GM21529 (cell line): ENCODE measurements around the gene PARP3.

Source experiments
- ATAC-seq: cut with Tn5 transposase; IDR thresholded peaks from one replicate; pipeline ENCODE4 v1.9.1; 2021; ENCODE audit not compliant: unreplicated experiment

The PARP3 gene

GRCh38 chr3:51947215-51947900 is 5.2 kb downstream of the PARP3 start:
- no peak for ATAC-seq

DNA sequence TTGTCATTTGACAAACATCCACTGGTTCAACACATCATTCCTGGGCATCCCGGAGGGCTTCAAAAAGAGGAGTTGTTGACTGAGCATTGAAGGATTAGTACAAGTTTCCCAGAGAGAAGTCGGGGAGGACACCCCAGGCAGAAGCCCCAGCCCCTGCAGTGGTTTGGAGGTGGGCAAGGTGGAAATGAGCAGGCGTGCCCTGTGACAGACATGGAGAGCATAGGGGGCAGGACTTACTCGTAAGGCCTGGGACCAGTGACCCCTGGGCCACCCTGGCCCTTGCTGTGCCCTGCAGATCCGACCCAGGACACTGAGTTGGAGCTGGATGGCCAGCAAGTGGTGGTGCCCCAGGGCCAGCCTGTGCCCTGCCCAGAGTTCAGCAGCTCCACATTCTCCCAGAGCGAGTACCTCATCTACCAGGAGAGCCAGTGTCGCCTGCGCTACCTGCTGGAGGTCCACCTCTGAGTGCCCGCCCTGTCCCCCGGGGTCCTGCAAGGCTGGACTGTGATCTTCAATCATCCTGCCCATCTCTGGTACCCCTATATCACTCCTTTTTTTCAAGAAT is 5.9 kb downstream of the PARP3 start:
- ATAC-seq, result no peak

DNA sequence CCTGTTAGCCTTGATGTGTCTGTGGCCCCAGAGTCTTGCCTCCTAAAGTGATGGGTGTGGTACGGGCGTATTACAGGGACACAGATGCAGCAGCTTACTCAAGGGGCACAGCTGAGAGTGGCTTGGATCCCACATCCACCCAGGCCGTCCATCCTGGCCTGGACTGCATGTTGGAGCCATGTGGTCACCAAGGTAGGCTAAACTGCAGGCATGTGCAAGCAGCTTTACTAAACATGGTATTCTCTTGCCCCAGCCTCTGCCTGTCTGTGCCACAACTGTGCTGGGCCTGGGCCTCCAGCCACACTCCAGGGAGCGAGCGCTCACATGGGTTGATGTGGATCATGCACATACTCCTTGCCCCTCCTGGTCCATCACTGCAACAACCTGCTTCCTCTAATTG is 7.0 kb downstream of the PARP3 start:
- no peak for ATAC-seq

GRCh38 chr3:51950899-51951298 is 8.7 kb downstream of the PARP3 start:
- ATAC-seq, result no peak

GRCh38 chr3:51953445-51953844 is 11.3 kb downstream of the PARP3 start:
- no peak for ATAC-seq

DNA sequence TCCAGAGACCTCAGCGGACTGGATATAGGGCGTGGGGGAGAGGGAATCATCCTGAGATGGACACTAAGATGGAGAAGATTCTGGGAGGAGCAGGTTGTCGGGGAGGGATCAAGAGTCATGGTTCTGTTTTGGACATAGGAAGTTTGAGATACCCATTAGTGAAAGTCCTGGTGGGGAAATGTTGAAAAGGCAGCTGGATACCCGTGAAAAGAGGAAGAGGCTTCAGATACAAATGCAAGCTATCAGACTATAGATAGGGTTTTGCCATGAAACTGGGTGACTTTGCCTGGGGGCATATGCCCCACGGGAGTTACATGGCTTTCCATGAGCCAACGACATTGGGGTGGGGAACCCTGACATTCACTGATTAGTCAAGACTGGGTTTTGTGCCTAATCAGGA is 11.9 kb downstream of the PARP3 start:
- no peak for ATAC-seq

DNA sequence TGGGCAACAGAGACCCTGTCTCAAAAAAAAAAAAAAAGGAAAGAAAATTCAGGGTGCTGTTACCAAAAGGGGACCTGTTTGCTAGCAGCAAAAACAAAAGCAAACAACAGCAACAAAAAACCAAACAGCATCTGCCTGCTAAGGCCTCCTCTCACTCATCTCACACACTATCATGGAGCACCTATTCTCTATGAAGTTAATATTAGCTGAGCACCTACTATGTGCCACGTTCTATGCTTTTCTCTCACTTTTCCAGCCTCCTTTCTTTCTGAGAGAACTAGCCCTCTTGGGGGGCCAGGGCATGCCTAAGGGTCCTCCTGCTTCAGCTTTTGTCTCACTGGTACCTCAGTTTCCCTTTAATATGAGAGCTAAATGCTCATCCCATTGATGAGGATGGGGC is 12.6 kb downstream of the PARP3 start:
- no peak for ATAC-seq

DNA sequence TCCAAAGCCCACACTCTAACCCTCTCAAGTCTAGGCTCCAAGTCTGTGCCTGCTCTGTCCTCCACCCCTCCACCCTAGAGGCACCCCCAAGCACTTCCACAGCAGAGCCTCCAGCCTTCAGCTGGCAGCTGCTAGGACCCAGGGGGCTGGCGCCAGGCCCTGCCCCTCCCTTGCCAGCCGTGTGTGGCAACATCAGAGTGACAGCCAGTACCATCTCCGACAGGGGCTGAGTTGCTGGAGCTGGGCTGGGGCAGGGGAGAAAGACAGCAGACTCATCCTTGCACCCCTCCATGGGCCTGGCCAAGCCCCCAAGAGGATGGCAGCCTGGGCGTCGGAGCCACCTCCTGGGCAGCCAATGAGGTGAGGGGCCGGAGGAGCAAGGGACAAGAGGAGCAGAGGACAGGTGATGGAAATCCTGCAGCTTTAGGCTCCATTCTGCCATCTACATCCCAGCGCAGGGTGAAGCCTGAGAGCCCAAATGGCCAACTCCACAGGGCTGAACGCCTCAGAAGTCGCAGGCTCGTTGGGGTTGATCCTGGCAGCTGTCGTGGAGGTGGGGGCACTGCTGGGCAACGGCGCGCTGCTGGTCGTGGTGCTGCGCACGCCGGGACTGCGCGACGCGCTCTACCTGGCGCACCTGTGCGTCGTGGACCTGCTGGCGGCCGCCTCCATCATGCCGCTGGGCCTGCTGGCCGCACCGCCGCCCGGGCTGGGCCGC is 13.2 kb downstream of the PARP3 start, which contains the start of gene GPR62:
Gene GPR62 (plus strand): TSS at position 207 of the 718 bp plus-strand sequence. CDS start 272 bp downstream, at position 479.
- ATAC-seq, result no peak

DNA sequence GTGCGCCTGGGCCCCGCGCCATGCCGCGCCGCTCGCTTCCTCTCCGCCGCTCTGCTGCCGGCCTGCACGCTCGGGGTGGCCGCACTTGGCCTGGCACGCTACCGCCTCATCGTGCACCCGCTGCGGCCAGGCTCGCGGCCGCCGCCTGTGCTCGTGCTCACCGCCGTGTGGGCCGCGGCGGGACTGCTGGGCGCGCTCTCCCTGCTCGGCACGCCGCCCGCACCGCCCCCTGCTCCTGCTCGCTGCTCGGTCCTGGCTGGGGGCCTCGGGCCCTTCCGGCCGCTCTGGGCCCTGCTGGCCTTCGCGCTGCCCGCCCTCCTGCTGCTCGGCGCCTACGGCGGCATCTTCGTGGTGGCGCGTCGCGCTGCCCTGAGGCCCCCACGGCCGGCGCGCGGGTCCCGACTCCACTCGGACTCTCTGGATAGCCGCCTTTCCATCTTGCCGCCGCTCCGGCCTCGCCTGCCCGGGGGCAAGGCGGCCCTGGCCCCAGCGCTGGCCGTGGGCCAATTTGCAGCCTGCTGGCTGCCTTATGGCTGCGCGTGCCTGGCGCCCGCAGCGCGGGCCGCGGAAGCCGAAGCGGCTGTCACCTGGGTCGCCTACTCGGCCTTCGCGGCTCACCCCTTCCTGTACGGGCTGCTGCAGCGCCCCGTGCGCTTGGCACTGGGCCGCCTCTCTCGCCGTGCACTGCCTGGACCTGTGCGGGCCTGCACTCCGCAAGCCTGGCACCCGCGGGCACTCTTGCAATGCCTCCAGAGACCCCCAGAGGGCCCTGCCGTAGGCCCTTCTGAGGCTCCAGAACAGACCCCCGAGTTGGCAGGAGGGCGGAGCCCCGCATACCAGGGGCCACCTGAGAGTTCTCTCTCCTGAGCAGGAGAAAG is 14.0 kb downstream of the PARP3 start:
- no peak for ATAC-seq

- ATAC-seq, result no peak
These were observed 15.5 kb downstream of the PARP3 start for GRCh38 chr3:51957520-51958205.

DNA sequence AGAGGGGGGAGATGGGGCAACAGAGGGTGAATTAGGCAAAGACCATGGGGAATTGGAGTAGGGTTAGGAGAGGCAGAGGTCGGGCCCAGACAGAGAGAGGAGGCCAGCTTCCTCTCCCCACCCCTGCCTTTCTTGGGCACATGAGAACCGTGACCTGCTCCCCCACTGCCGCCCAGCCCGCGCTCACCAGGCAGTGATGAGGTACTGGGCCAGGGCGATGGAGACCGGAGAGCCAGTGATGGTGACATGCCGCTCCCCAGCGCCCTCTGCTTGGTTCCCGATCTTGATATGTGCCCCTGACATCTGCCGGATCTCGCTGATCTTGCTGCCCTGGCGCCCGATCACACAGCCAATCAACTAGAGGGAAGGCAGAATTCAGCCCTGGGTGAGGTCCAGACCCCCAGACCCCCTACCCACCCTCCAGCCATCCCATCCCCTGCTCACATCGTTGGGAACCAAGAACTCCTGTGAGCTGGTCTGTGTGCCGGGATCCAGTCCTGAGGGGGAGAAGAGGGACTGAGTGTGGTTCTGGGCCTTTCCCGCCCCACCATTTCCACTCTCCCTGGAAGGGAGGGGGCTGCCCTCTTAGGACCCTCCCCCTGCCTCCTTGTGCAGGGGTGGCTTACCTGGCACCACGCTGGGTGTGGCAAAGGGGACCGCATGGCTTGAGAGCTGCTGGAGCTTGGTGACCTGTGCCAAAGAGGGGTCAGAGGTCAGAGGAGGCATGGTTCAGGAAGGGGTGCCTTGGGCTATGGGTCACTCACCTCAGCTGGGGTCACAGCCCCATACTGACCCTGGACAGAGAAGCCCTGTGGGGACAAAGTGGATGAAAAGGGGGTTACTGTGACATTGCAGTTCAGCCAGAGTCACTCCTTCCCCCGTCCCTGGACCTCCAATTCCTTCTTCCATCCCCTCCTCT is 16.7 kb downstream of the PARP3 start:
- no peak for ATAC-seq

- ATAC-seq, result no peak
These were observed 17.5 kb downstream of the PARP3 start for GRCh38 chr3:51959651-51960050.

- no peak for ATAC-seq
These were observed 18.2 kb downstream of the PARP3 start for GRCh38 chr3:51960386-51960785.

DNA sequence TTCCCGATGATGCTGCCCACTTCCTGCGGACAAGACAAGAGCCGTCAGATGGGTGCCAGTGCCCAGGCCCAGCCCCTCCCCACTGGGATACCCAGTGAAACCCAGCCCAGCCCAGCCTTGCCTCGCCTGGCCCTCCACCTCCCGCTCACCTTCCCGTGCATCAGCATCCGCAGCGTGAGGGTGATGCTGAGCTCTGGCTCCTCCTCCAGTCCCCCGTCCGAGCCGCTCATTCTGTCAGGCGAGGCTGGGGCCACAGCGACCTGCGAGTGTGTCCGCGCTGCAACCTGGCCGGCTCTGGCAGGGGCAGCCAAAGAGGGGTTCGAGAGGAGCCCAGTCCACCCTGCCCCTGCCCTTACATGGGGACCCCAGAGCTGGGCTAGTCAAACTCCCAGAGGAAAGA is 18.8 kb downstream of the PARP3 start:
- ATAC-seq, result no peak

GRCh38 chr3:51961602-51962569 is 19.7 kb downstream of the PARP3 start:
- ATAC-seq, result no peak

GRCh38 chr3:51962854-51963530 is 20.8 kb downstream of the PARP3 start:
- no peak for ATAC-seq

DNA sequence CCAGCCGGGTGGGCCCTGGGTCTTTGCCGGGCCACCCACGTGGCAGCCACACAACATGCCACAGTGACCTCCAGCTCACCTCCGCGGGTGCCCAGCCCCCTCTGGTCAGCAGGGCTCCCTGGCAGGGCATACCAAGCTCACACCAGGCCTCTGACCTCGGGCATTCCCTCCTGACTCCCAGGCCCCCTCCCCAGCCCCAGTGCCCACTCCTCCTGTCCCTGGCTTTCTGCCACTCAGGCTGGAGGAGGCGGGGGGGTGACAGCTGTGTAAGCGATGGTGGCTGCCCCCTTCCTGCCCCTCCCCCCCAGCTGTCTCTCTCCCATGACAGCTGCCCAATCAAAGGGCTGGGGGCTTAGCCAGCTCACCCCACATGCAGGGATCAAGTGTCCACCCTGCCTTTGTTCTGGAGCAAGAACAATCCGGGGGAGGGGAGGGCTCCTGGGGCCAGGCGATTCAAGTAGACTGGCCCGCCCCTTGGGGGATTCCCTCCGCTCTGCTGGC is 21.8 kb downstream of the PARP3 start:
- ATAC-seq, result no peak

DNA sequence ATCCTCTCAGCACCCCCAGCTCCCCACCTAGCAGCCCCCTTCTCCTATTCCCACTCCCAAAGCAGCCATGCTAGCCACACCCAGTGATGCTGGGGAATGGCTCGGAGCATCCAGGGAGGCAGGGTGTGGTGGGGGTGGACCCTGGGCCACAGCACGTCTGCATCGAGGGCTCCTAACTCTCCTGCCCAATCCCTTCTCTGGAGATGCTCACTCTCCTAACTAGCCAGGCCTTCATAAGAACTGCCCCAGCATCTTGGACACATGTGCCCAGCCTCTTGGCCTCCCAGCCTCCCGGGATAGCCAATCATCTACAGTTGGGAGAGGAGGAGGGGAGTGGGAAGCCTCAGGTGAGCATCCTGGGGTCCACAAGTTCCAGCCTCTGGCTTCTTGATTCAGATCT is 22.4 kb downstream of the PARP3 start:
- ATAC-seq, result no peak
